Ishikawa (cell line): ENCODE data around the gene SS18.

Experiments used
- CEBPB ChIP-seq: IDR thresholded peaks from 2 replicates; pipeline ENCODE4 v1.6.1; 2012
- CREB1 ChIP-seq: IDR thresholded peaks from 2 replicates; pipeline ENCODE4 v1.6.1; 2012; ENCODE audit warnings: low read depth
- EGR1 ChIP-seq: IDR thresholded peaks from 2 replicates; pipeline ENCODE4 v1.6.1; 2012
- EP300 ChIP-seq: IDR thresholded peaks from 2 replicates; pipeline ENCODE4 v1.6.1; 2012; ENCODE audit warnings: borderline replicate concordance
- FOXM1 ChIP-seq: IDR thresholded peaks from 2 replicates; pipeline ENCODE4 v1.6.1; 2012; ENCODE audit warnings: low read depth, borderline replicate concordance
- MAX ChIP-seq: IDR thresholded peaks from 2 replicates; pipeline ENCODE4 v1.6.1; 2012
- NFIC ChIP-seq: IDR thresholded peaks from 2 replicates; pipeline ENCODE4 v1.6.1; 2012
- RAD21 ChIP-seq: IDR thresholded peaks from 2 replicates; pipeline ENCODE4 v1.6.1; 2012; ENCODE audit warnings: low read depth
- REST ChIP-seq: IDR thresholded peaks from 2 replicates; pipeline ENCODE4 v1.6.1; 2012; ENCODE audit warnings: low read depth, mild to moderate bottlenecking
- TAF1 ChIP-seq: IDR thresholded peaks from 2 replicates; pipeline ENCODE4 v1.6.1; 2012; ENCODE audit warnings: low read depth, mild to moderate bottlenecking
- TCF12 ChIP-seq: IDR thresholded peaks from 2 replicates; pipeline ENCODE4 v1.6.1; 2012; ENCODE audit warnings: low read depth
- TEAD4 ChIP-seq: IDR thresholded peaks from 2 replicates; pipeline ENCODE4 v1.6.1; 2012
- USF1 ChIP-seq: IDR thresholded peaks from 2 replicates; pipeline ENCODE4 v1.6.1; 2012
- YY1 ChIP-seq: IDR thresholded peaks from 2 replicates; pipeline ENCODE4 v1.6.1; 2012; ENCODE audit warnings: low read depth
- ZBTB7A ChIP-seq: IDR thresholded peaks from 2 replicates; pipeline ENCODE4 v1.6.1; 2012; ENCODE audit warnings: low read depth

Gene SS18

GRCh38 chr18:26127786-26128185 is 37.4 kb upstream of the SS18 start:
- no peak for TF ChIP-seq CEBPB
- TF ChIP-seq TEAD4: no peak
- TF ChIP-seq REST: no peak

- no peak for TF ChIP-seq EGR1
- no peak for TF ChIP-seq YY1
- TF ChIP-seq TAF1: no peak
- no peak for TF ChIP-seq CREB1
- no peak for TF ChIP-seq RAD21
- no peak for TF ChIP-seq EP300
Measured at GRCh38 chr18:26121476-26121875, 31.1 kb upstream of the SS18 start.

GRCh38 chr18:26119246-26119645 is 28.8 kb upstream of the SS18 start:
- TF ChIP-seq MAX (no peak), TEAD4 (no peak), EP300 (no peak), REST (no peak), NFIC (no peak), FOXM1 (no peak), TAF1 (no peak), TCF12 (no peak), CEBPB (no peak), RAD21 (no peak), USF1 (no peak)

- no peak for TF ChIP-seq REST
- no peak for TF ChIP-seq TCF12
- TF ChIP-seq CEBPB: no peak
- TF ChIP-seq MAX: no peak
- TF ChIP-seq USF1: no peak
- TF ChIP-seq FOXM1: no peak
- no peak for TF ChIP-seq EGR1
- TF ChIP-seq EP300: no peak
- TF ChIP-seq TAF1: no peak
- no peak for TF ChIP-seq NFIC
- TF ChIP-seq YY1: no peak
- TF ChIP-seq CREB1: no peak
- TF ChIP-seq TEAD4: no peak
- TF ChIP-seq RAD21: no peak
Measured at GRCh38 chr18:26104035-26104434, 13.6 kb upstream of the SS18 start.

GRCh38 chr18:26103579-26103978 is 13.2 kb upstream of the SS18 start:
- TF ChIP-seq TAF1 (no peak), RAD21 (peak; percentile 62), TEAD4 (no peak), FOXM1 (no peak), USF1 (no peak), REST (no peak), ZBTB7A (no peak), CREB1 (no peak), NFIC (0 out of 2 replicates have a peak, but pooled peaks have one; percentile 24), TCF12 (no peak), EGR1 (no peak)
